D341Med (cell line): ENCODE measurements around the gene EPHX1.
"Not testable (repeated sequence)": the region's sequence is repeated elsewhere in the genome, so short reads cannot be mapped to it uniquely, and the experiment has no call there.

ENCODE experiments used
- DNase-seq: peaks from one replicate; pipeline ENCODE4 v3.0.0; 2012; ENCODE audit warnings: low spot score

The EPHX1 gene

GRCh38 chr1:225809842-225810578, at the start of gene EPHX1:
Gene EPHX1, plus strand, starts transcription at chr1:225810124. Its CDS starts 18,606 bp downstream, at chr1:225828730.
- DNase-seq, result peak; percentile 96

- no peak for DNase-seq
Observed at GRCh38 chr1:225760531-225760930, 49.4 kb upstream of the EPHX1 start.

- not testable (repeated sequence) for DNase-seq
Observed at GRCh38 chr1:225761395-225761794, 48.5 kb upstream of the EPHX1 start.

GRCh38 chr1:225762002-225762441, 47.9 kb upstream of the EPHX1 start:
- DNase-seq, result peak; percentile 32

- DNase-seq, result peak; percentile 36
Observed at GRCh38 chr1:225762444-225762843, 47.5 kb upstream of the EPHX1 start.

- peak; percentile 42 for DNase-seq
Observed at GRCh38 chr1:225763716-225764548, 46.0 kb upstream of the EPHX1 start.

GRCh38 chr1:225765982-225766674, 43.8 kb upstream of the EPHX1 start:
- no peak for DNase-seq

- peak; percentile 34 for DNase-seq
Observed at GRCh38 chr1:225766967-225767633, 42.8 kb upstream of the EPHX1 start.

- DNase-seq, result peak; percentile 41
Observed at GRCh38 chr1:225767634-225768540, 42.0 kb upstream of the EPHX1 start.

- peak; percentile 75 for DNase-seq
Observed at GRCh38 chr1:225768662-225769426, 41.1 kb upstream of the EPHX1 start.

- DNase-seq, result no peak
Observed at GRCh38 chr1:225769687-225770086, 40.2 kb upstream of the EPHX1 start.

- no peak for DNase-seq
Observed at GRCh38 chr1:225770561-225771248, 39.2 kb upstream of the EPHX1 start.

- peak; percentile 53 for DNase-seq
Observed at GRCh38 chr1:225771661-225772322, 38.1 kb upstream of the EPHX1 start.

- peak; percentile 88 for DNase-seq
Observed at GRCh38 chr1:225772323-225772768, 37.6 kb upstream of the EPHX1 start.

GRCh38 chr1:225772848-225773247, 37.1 kb upstream of the EPHX1 start:
- no peak for DNase-seq

- DNase-seq, result no peak
Observed at GRCh38 chr1:225774281-225775147, 35.4 kb upstream of the EPHX1 start.

GRCh38 chr1:225776294-225776693, 33.6 kb upstream of the EPHX1 start:
- DNase-seq, result no peak

GRCh38 chr1:225777058-225777582, 32.8 kb upstream of the EPHX1 start:
- DNase-seq, result no peak
